Measurements from ENCODE around the gene NNT.

NNT gene

DNA sequence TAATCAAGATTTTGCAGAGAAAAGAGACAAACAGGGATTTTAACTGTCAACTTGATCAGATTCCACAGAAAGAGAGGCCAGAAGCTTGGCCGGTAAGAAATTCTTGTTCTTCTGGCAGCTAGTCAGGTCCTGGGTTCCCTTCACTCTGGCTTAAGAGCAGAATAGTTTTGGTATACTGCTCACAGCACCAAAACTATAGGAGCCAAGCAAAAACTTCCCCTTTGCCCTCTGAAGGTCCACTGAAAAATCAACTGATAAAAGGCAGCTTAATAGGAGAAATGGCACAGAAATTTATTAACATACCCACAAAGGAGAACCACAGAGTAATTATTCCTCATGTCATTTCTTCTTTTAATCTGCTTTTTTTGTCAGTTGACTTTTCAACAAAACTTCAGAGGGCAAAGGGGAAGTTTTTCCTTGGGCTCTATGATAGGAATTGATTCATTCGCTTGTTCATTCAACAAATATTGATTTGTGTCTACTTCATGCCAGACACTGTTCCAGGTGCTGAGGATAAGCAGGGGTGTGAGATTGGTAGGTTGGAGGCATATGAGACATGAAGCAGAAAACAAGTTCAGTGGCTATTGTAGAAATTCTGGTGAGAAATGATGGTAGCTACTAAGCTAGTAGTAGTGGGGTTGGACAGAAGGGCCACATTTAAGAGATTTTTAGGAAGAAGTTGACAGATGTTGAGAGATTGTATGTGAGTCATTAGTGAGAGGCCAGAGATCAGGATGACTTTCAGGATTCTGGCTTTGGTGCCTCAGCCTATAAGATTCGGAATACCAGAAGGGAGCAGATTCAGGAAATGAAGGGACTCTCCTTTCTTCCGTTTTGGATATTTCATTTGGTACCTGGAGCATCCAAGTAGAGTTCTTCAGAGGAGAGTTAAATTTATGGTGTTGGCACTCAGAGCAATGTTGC lies 20.6 kb upstream of the NNT start:
- TF ChIP-seq, protein P1, sequence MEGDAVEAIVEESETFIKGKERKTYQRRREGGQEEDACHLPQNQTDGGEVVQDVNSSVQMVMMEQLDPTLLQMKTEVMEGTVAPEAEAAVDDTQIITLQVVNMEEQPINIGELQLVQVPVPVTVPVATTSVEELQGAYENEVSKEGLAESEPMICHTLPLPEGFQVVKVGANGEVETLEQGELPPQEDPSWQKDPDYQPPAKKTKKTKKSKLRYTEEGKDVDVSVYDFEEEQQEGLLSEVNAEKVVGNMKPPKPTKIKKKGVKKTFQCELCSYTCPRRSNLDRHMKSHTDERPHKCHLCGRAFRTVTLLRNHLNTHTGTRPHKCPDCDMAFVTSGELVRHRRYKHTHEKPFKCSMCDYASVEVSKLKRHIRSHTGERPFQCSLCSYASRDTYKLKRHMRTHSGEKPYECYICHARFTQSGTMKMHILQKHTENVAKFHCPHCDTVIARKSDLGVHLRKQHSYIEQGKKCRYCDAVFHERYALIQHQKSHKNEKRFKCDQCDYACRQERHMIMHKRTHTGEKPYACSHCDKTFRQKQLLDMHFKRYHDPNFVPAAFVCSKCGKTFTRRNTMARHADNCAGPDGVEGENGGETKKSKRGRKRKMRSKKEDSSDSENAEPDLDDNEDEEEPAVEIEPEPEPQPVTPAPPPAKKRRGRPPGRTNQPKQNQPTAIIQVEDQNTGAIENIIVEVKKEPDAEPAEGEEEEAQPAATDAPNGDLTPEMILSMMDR (IDR thresholded peaks at IDR 0.05; ENCODE audit: extremely low read depth, insufficient read depth, missing control alignments): no peak
- in situ Hi-C loops (cut with MboI; ENCODE audit: low pct_unique_long_range_greater_than_20kb, low sequenced_read_pairs, unreplicated experiment): no loop called here

DNA sequence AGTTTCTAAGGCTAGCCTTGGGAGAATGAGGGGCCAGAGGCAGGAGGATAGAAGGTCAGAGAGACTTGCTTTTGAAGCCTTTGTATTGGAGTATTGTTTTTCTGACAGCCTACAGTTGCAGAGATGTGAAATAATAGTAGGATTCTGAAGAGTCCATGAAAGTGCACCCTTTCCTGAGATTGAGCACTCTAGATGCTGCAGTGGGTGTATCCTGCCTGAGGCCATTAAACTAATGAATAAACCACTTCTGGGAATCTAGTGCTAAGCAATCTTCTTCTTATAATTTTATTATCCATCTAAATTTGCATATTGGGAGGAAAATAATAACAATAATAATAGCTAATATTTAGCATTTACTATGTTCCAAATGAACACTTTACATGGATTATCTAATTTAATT lies 19.3 kb upstream of the NNT start:
- no peak for DNase-seq (ENCODE audit: low spot score)
- in situ Hi-C loops (cut with MboI; ENCODE audit: low pct_unique_long_range_greater_than_20kb, low sequenced_read_pairs, unreplicated experiment): no loop called here
- TF ChIP-seq, protein P1 (IDR thresholded peaks at IDR 0.05; ENCODE audit: extremely low read depth, insufficient read depth, missing control alignments): no peak

More for the DNA sequence above, 20.6 kb upstream of the NNT start:
- no peak for DNase-seq (ENCODE audit: low spot score)

DNA sequence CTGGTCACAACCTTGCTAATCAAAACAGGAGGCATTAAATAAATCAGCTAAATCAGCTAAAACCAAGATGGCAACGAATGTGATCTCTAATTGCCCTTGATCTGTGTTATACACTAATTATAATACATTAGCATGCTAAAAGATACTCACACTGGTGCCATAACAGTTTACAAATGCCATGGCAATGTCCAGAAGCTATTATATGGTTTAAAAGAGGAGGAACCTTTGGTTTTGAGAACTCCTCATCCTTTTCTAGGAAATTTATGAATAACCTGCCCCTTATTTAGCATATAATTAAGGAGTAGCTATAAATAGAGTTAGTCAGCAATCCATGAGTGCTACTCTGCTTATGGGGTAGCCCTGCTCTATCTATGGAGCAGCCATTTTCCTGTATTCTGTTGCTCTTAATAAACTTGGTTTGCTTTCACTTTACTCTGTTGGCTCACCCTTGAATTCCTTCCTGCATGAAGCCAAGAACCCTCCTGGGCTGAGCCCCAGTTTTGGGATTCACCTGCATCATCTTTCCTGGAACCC lies 18.7 kb upstream of the NNT start:
- in situ Hi-C loops (cut with MboI; ENCODE audit: low pct_unique_long_range_greater_than_20kb, low sequenced_read_pairs, unreplicated experiment): no loop called here
- TF ChIP-seq, protein P1 (IDR thresholded peaks at IDR 0.05; ENCODE audit: extremely low read depth, insufficient read depth, missing control alignments): no peak
- no peak for DNase-seq (ENCODE audit: low spot score)

DNA sequence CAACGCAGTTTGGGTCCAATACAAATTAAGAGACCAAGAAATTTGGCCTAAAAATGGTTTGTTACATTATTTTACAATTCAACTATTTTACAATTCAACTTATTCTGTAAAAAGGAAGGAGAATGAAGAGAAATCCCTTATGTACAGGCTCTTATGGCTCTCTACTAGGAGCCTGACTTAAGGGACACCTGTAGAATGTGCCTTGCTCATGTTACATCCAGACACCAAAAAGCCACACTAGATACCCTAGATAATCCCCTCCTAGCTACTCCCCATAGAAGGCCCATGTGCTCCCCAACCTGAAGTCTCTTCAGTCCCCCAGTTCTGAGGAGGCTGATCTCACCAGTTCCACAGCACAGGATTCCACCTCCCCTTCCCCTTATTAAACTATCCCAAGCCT lies 14.1 kb upstream of the NNT start:
- no peak for DNase-seq (ENCODE audit: low spot score)
- TF ChIP-seq, protein P1 (IDR thresholded peaks at IDR 0.05; ENCODE audit: extremely low read depth, insufficient read depth, missing control alignments): no peak
- in situ Hi-C loops (cut with MboI; ENCODE audit: low pct_unique_long_range_greater_than_20kb, low sequenced_read_pairs, unreplicated experiment): no loop called here

DNA sequence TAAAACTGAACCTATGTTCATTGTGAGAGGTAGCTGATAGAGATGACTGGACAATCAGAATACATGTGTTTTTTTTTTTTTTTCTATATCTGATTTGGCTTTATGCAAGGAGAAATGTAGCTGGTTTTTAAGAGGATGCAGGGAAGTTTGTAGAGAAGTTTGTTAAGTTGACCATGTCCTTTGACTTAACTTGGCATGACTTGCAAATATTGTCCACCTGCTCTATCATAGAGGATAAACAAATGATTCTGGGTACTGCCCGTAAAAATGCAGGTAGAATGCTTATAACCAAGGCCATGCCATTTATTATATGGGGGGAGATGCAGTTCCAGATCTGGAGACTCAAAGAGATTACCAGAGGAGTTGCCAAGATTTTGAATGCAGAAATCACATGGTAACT lies 13.7 kb upstream of the NNT start:
- no peak for DNase-seq (ENCODE audit: low spot score)
- TF ChIP-seq, protein P1 (IDR thresholded peaks at IDR 0.05; ENCODE audit: extremely low read depth, insufficient read depth, missing control alignments): no peak
- in situ Hi-C loops (cut with MboI; ENCODE audit: low pct_unique_long_range_greater_than_20kb, low sequenced_read_pairs, unreplicated experiment): no loop called here

DNA sequence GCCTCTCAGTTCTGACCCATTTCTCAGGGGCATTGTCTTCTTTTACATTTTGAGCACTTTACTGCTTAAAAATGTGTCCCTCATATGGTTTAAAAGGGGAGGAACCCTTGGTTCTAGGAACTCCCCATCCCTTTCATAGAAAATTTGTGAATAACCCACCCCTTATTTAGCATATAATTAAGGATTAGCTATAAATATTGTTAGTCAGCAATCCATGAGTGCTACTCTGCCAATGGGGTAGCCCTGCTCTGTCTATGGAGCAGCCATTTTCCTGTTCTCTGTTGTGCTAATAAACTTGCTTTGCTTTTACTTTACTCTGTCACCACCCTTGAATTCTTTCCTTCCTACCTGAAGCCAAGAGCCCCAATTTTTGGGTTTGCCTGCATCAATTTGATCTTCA lies 12.3 kb upstream of the NNT start:
- TF ChIP-seq, protein P1 (IDR thresholded peaks at IDR 0.05; ENCODE audit: extremely low read depth, insufficient read depth, missing control alignments): no peak
- no peak for DNase-seq (ENCODE audit: low spot score)
- in situ Hi-C loops (cut with MboI; ENCODE audit: low pct_unique_long_range_greater_than_20kb, low sequenced_read_pairs, unreplicated experiment): no loop called here

All from GM13977 (cell line).